RWPE1 (cell line): Measurements from ENCODE around the gene IKZF3.
A peak's percentile ranks its signal among the peaks of the same experiment; 100 is the strongest.
"Not testable (repeated sequence)": the region's sequence is repeated elsewhere in the genome, so short reads cannot be mapped to it uniquely, and the experiment has no call there.

ENCODE experiments used
- CTCF ChIA-PET: fragments of 350-600 bp; sonication (Branson Sonifier 250); formaldehyde crosslinking; extraction: SDS; loops from one replicate; lab custom pipeline; 2021; lab: Yijun Ruan, JAX
- POLR2A ChIA-PET: fragments of 400-600 bp; formaldehyde crosslinking; extraction: SDS; loops from one replicate; lab custom pipeline; 2020; ENCODE audit warnings: antibody characterized with exemption; ENCODE audit not compliant: low non-redundant PET; lab: Yijun Ruan, JAX
- DNase-seq: peaks from one replicate; pipeline ENCODE4 v3.0.0; 2012; ENCODE audit warnings: low spot score
- H3K27ac ChIP-seq: fragments of 450-650 bp; 2 replicates; pipeline ENCODE4 v1.5.1; 2017
- TF ChIP-seq, protein P1 (sequence below): fragments of 450-650 bp; conservative IDR thresholded peaks from 2 replicates; pipeline ENCODE4 v1.5.1; 2017; ENCODE audit warnings: low read depth, mild to moderate bottlenecking

IKZF3 gene

DNA sequence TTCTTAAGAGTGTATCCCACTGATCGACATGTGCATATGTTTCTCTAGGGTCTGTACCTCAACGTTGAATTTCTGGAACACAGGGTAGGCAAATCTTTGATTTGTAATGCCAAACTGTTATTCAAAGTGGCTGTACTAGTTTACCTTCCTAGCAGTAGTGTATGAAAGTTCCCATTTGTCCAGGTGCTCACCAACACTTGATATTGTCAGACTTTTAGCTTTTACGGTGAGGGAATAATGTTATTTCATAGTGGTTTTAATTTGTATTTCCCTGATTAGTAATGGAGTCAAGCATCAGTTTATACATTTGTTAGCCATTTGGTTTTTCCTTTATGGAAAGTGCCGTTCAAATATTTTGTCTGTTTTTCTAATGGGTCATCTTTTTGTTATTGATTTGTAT, 34.0 kb upstream of the IKZF3 start:
- CTCF ChIA-PET, result interaction anchor here (0.6 kb wide), 1 partner anchor 60 kb away, joined by 3 read pairs; no protein-coding TSS in a partner anchor
- POLR2A ChIA-PET, result interaction anchor here (0.7 kb wide), 1 partner anchor 10 kb away, joined by 3 read pairs; no protein-coding TSS in a partner anchor
- no peak for DNase-seq
- H3K27ac ChIP-seq, result no peak overlapping the region
- TF ChIP-seq, protein P1, sequence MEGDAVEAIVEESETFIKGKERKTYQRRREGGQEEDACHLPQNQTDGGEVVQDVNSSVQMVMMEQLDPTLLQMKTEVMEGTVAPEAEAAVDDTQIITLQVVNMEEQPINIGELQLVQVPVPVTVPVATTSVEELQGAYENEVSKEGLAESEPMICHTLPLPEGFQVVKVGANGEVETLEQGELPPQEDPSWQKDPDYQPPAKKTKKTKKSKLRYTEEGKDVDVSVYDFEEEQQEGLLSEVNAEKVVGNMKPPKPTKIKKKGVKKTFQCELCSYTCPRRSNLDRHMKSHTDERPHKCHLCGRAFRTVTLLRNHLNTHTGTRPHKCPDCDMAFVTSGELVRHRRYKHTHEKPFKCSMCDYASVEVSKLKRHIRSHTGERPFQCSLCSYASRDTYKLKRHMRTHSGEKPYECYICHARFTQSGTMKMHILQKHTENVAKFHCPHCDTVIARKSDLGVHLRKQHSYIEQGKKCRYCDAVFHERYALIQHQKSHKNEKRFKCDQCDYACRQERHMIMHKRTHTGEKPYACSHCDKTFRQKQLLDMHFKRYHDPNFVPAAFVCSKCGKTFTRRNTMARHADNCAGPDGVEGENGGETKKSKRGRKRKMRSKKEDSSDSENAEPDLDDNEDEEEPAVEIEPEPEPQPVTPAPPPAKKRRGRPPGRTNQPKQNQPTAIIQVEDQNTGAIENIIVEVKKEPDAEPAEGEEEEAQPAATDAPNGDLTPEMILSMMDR, result no peak

GRCh38 chr17:39894681-39895376, 30.7 kb upstream of the IKZF3 start:
- DNase-seq, result no peak
- ChIA-PET POLR2A (no interaction called here), CTCF (interaction anchor here (0.6 kb wide), 1 partner anchor 254 kb away, joined by 3 read pairs; no protein-coding TSS in a partner anchor)
- H3K27ac ChIP-seq, result no peak overlapping the region
- TF ChIP-seq, protein P1, result no peak

GRCh38 chr17:39889200-39889599, 25.1 kb upstream of the IKZF3 start:
- POLR2A ChIA-PET, result no interaction called here
- CTCF ChIA-PET, result interaction anchor here (0.6 to 0.7 kb wide), 2 partner anchors 21 to 988 kb away, joined by 3 read pairs; no protein-coding TSS in a partner anchor
- TF ChIP-seq, protein P1, result no peak
- no peak for DNase-seq
- H3K27ac ChIP-seq, result no peak overlapping the region

DNA sequence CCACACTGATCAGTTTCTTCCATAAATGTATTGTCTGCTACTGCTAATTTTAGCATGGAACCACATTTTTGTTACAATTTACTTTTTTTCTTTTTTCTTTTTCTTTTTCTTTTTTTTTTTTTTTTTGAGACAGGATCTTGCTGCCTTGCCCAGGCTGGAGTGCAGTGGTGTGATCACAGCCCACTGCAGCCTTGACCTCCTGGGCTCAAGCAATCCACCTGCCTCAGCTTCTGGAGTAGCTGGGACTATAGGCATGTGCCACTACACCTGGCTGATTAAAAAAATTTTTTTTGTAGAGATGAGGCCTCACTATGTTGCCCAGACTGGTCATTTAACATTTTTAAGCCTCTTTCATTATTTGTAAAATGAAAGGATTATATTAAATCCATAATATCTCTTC, 23.0 kb upstream of the IKZF3 start:
- DNase-seq, result no peak
- ChIA-PET CTCF (no interaction called here), POLR2A (no interaction called here)
- TF ChIP-seq, protein P1, result no peak
- no peak overlapping the region for H3K27ac ChIP-seq

- POLR2A ChIA-PET, DNase-seq, H3K27ac ChIP-seq: not testable (repeated sequence)
- CTCF ChIA-PET, result interaction anchor here (0.7 kb wide), 1 partner anchor 82 kb away, joined by 3 read pairs; no protein-coding TSS in a partner anchor
Measured at GRCh38 chr17:39886102-39886501, 22.0 kb upstream of the IKZF3 start.

- peak; percentile 37 for DNase-seq
- TF ChIP-seq, protein P1, result peak; percentile 44
- POLR2A ChIA-PET, result interaction anchor here (0.7 kb wide), 1 partner anchor 103 kb away, joined by 3 read pairs; no protein-coding TSS in a partner anchor
- CTCF ChIA-PET, result interaction anchor here (0.6 to 1.6 kb wide), 9 partner anchors 10 to 160 kb away, joined by 3 to 5 read pairs (median 4); partner anchors contain the start of gene PSMD3
- no peak overlapping the region for H3K27ac ChIP-seq
Measured at GRCh38 chr17:39872751-39873150, 8.6 kb upstream of the IKZF3 start.

- no peak for DNase-seq
- TF ChIP-seq, protein P1, result no peak
- CTCF ChIA-PET, result interaction anchor here (0.6 kb wide), 2 partner anchors 105 to 229 kb away, joined by 3 to 6 read pairs; no protein-coding TSS in a partner anchor
- POLR2A ChIA-PET, result no interaction called here
- H3K27ac ChIP-seq, result no peak overlapping the region
Measured at GRCh38 chr17:39871801-39872200, 7.7 kb upstream of the IKZF3 start.
